Colonic mucosa (tissue), 4 donors: ENCODE measurements around the gene KRT7. TPM values are rescaled to one million over a fixed set of nuclear protein-coding genes. Genes with fewer than 3 reads are reported as not detected.

Experiments
- DNase-seq: peaks from one replicate; pipeline ENCODE4 v3.0.0-alpha.2; 2020
- H3K27ac ChIP-seq: fragments of 200-600 bp; one replicate; pipeline ENCODE4 v1.8.0; 2021
- H3K27me3 ChIP-seq: fragments of 200-600 bp; one replicate; pipeline ENCODE4 v1.8.0; 2021
- H3K36me3 ChIP-seq: fragments of 200-600 bp; one replicate; pipeline ENCODE4 v1.8.0; 2021
- H3K4me1 ChIP-seq: fragments of 200-600 bp; one replicate; pipeline ENCODE4 v1.8.0; 2021; ENCODE audit warnings: mild to moderate bottlenecking
- H3K4me3 ChIP-seq: fragments of 200-600 bp; one replicate; pipeline ENCODE4 v1.8.0; 2021
- H3K9ac ChIP-seq, 2 donors: one replicate each; pipeline ENCODE4 v1.7.0; 2013; ENCODE audit warnings: control low read depth in 2 of 2, low read depth in 2 of 2, low read length in 2 of 2
- H3K9me3 ChIP-seq: fragments of 200-600 bp; one replicate; pipeline ENCODE4 v1.8.0; 2021
- intact Hi-C: fragments of 100-400 bp; cut with DNase I; formaldehyde crosslinking; loops from one replicate; pipeline ENCODE4 v1.14.1; 2022
- total RNA-seq, 2 donors: library from RNA; stranded (reverse); fragmentation: NEBNext Ultra II Directional in 1 of 2; extraction: Animal tissue kit (Norgen Biotek cat#: 25700) in 1 of 2; gene quantifications; one replicate each; pipeline ENCODE4 v1.2.1, GENCODE V29; 2021
- TF ChIP-seq, protein P1 (sequence below): fragments of 200-600 bp; IDR thresholded peaks from one replicate; pipeline ENCODE4 v1.8.0; 2022; ENCODE audit warnings: antibody characterized with exemption, mild to moderate bottlenecking
- donor health status: healthy.
- donor health status: DM: no; HTN: no; CAD: no.
- donor health status: DM: no; HTN: no; CAD: no.

KRT7 gene
- total RNA-seq, 2 donors from 2014 or later, result 2.1 to 4.0 TPM

DNA sequence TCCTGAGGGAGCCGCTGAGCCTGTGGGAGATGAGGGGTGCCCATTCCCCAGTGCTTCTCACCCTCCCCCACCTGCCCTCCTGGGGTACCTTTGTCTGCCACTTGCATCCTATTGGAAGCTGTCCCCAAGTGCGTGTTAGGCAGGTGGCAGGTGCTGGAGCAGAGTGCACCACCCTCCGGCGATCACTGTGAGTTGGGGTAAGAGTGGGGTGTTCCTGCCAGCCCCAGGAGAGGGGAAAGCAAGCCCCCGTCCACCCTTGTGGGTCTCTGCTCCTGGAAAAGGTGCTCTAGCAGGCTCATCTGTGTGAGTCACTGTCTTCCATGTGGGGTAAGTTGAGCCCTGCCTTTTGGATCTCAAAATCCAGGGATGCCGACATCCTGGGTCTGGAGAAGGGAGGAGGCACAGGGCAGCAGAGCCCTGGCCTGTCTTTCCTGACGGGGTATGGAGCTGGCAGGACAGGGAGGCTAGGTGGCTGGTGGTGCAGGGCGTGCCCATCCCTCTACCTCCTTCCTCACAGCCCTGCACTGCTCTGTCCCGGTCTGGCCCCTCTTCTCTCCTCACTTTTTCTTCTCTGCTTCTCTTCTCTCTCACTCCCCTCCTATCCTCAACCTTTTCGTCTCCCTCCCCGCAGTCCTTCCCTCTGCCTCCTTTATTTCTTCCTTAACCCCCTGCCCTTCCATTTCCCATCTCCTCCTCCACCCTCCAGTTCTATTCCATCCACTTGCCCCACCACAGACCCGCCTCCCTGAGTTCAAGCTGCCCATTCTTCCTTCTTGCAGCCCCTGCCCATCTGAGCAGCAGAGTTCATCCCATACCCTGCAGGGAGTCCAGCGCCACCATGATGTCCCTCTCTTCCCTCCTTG is 20.1 kb upstream of the KRT7 start:
- H3K9me3 ChIP-seq, result no peaks in the 10 kb centered on the region
- TF ChIP-seq, protein P1, sequence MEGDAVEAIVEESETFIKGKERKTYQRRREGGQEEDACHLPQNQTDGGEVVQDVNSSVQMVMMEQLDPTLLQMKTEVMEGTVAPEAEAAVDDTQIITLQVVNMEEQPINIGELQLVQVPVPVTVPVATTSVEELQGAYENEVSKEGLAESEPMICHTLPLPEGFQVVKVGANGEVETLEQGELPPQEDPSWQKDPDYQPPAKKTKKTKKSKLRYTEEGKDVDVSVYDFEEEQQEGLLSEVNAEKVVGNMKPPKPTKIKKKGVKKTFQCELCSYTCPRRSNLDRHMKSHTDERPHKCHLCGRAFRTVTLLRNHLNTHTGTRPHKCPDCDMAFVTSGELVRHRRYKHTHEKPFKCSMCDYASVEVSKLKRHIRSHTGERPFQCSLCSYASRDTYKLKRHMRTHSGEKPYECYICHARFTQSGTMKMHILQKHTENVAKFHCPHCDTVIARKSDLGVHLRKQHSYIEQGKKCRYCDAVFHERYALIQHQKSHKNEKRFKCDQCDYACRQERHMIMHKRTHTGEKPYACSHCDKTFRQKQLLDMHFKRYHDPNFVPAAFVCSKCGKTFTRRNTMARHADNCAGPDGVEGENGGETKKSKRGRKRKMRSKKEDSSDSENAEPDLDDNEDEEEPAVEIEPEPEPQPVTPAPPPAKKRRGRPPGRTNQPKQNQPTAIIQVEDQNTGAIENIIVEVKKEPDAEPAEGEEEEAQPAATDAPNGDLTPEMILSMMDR, result no peak
- no peak overlapping the region for H3K9ac ChIP-seq
- no peaks in the 10 kb centered on the region for H3K27me3 ChIP-seq
- H3K36me3 ChIP-seq, result no peaks in the 10 kb centered on the region
- DNase-seq, result no peak
- H3K27ac ChIP-seq, result no peak overlapping the region
- H3K4me1 ChIP-seq, result peaks cover 3% of the 10 kb centered on the region
- intact Hi-C loops, result no loop called here
- no peak overlapping the region for H3K4me3 ChIP-seq

DNA sequence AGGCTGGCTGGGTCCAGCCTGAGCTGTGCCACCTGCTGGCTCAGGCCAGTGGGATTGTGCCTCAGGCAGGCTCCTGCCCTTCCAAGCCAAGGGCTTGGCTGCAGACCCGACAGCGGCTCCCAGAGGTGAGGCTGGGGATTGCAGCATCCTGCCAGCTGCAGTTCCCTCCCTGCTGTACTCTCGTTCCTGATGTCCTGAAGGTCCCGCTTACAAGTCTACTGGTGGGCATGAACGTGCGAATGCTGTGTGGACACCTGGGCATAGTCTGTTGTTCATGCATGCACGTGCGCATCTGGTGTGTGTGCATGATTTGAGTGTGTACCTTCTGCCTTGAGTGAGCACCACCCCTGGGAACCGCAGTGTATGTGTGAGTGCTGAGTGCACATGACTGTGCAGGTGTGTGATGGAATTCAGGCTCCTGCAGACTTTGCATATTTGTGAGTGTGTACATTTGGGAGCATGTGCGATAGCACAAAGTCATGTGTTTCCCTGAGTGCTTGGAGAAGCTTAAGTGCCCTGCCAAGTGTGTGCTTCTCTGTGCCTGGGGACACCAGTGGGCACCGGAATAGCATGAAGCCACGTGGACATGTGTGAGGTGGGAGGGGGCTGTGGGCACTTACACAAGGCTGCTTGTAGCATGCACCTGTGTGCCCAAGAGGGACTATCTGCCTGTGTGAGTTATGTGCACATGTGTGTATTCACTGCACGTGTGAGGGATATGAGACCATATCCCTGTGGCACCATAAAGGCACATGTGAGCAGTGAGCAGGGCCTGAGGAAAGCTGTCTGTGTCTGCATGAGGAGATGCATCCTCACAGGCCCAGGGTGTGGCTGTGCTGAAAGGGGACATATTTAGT is 19.3 kb upstream of the KRT7 start:
- intact Hi-C loops, result no loop called here
- no peak overlapping the region for H3K27ac ChIP-seq

DNA sequence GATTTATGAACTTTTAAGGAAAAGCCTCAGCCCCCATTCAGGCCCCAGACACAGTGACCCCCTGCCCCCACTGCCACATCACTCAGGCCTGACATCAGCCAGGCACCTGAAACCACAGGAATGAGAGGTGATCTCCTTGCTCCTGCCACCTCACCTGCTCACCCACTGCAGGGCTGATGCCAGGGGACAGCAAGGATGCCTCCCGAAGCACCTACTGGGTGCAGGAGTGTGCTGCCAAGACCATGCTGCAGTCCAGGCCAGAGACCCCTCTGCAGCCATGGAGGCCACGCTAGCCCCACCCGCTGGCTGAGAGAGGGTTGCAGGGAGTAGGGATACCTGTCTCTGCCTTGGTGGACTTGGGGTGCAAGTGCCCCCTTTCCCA is 18.6 kb upstream of the KRT7 start:
- TF ChIP-seq, protein P1, result no peak
- H3K36me3 ChIP-seq, result no peaks in the 10 kb centered on the region
- no peaks in the 10 kb centered on the region for H3K9me3 ChIP-seq
- no peak for DNase-seq
- H3K4me1 ChIP-seq, result peaks cover 3% of the 10 kb centered on the region
- intact Hi-C loops, result no loop called here
- no peak overlapping the region for H3K4me3 ChIP-seq
- H3K27ac ChIP-seq, result no peak overlapping the region
- H3K9ac ChIP-seq, result no peak overlapping the region
- H3K27me3 ChIP-seq, result no peaks in the 10 kb centered on the region

More for the DNA sequence above, 19.3 kb upstream of the KRT7 start:
- Histone ChIP-seq H3K9me3 (no peaks in the 10 kb centered on the region), H3K4me1 (peaks cover 3% of the 10 kb centered on the region), H3K27me3 (no peaks in the 10 kb centered on the region), H3K36me3 (no peaks in the 10 kb centered on the region), H3K4me3 (no peak overlapping the region), H3K9ac (no peak overlapping the region)
- DNase-seq, result peak; percentile 83
- TF ChIP-seq, protein P1, result peak; percentile 98

DNA sequence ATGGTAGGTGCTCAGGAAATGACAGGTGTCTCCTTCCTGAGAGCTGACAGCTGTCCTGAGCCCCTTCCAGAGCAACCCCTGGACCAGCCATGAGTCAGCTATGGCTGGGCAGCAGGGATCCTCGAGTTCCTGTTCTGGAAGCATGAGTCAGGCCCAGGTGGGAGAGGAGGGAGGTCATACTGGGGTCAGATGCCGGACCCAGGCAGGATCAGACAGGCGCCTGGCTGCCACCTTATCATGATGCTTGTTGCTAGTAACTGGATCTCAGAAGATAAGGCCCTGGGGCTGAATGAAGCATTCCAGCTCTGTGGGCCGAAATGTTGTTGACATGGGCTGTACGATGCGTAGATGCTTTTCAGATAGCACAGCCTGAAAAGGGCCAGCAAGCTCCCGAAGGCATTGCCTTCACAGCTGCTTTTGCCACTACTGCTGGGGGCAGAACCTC is 17.4 kb upstream of the KRT7 start:
- H3K4me1 ChIP-seq, result peaks cover 3% of the 10 kb centered on the region
- no peak for DNase-seq
- H3K9me3 ChIP-seq, result no peaks in the 10 kb centered on the region
- TF ChIP-seq, protein P1, result no peak
- H3K27me3 ChIP-seq, result no peaks in the 10 kb centered on the region
- H3K27ac ChIP-seq, result no peak overlapping the region
- H3K36me3 ChIP-seq, result no peaks in the 10 kb centered on the region
- H3K9ac ChIP-seq, result no peak overlapping the region
- intact Hi-C loops, result no loop called here
- H3K4me3 ChIP-seq, result no peak overlapping the region

DNA sequence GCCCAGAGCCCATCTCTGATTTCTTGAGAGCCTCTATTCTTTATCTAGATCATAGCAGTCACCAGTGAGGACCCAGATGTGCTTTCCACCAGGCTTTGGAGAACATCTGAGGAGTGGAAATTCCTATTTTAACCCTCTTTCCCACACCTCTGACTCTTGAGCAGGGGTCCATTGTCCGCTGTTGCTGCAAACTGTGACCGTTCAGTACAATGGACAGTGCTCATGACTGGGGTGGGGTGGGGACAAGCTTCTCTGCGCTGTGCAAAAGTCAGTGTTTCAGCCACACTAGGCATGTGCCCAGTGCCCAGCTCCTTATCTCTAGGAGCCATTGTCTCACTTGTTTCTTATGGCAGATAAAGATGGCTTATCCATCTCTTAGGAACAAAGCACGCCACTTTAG is 16.9 kb upstream of the KRT7 start:
- H3K9ac ChIP-seq, result no peak overlapping the region
- DNase-seq, result no peak
- H3K36me3 ChIP-seq, result no peaks in the 10 kb centered on the region
- no peaks in the 10 kb centered on the region for H3K27me3 ChIP-seq
- TF ChIP-seq, protein P1, result no peak
- peaks cover 3% of the 10 kb centered on the region for H3K4me1 ChIP-seq
- H3K27ac ChIP-seq, result no peak overlapping the region
- no peak overlapping the region for H3K4me3 ChIP-seq
- H3K9me3 ChIP-seq, result no peaks in the 10 kb centered on the region
- intact Hi-C loops, result no loop called here
